Liver (tissue), 9 donors: ENCODE data around the gene SNAPIN. TPM values are rescaled to one million over a fixed set of nuclear protein-coding genes. Genes with fewer than 3 reads are reported as not detected.

Experiments used
- DNase-seq: peaks from one replicate; pipeline ENCODE4 v3.0.0-alpha.2; 2017; ENCODE audit warnings: low spot score
- H3K27ac ChIP-seq, 2 donors: one replicate each; pipeline ENCODE4 v1.7.0; 2013; ENCODE audit warnings: inconsistent platforms in 2 of 2, low read length in 2 of 2, control low read depth in 1 of 2, low read depth in 1 of 2, mild to moderate bottlenecking in 1 of 2
- H3K27me3 ChIP-seq, 4 donors: one replicate each; pipeline versions ENCODE4 v1.6.1 to v1.7.0; 2013; ENCODE audit warnings: low read length in 3 of 4, inconsistent platforms in 1 of 4, mild to moderate bottlenecking in 1 of 4, moderate library complexity in 1 of 4; ENCODE audit not compliant: control insufficient read depth in 4 of 4, insufficient read depth in 4 of 4
- H3K36me3 ChIP-seq, 4 donors: one replicate each; pipeline versions ENCODE4 v1.6.1 to v1.7.0; 2013; ENCODE audit warnings: low read length in 3 of 4, mild to moderate bottlenecking in 3 of 4, low read depth in 1 of 4, moderate library complexity in 1 of 4; ENCODE audit not compliant: control insufficient read depth in 4 of 4, insufficient read depth in 3 of 4
- H3K4me1 ChIP-seq, 4 donors: one replicate each; pipeline versions ENCODE4 v1.6.1 to v1.7.0; 2013; ENCODE audit warnings: low read length in 3 of 4, mild to moderate bottlenecking in 3 of 4, moderate library complexity in 1 of 4; ENCODE audit not compliant: control insufficient read depth in 4 of 4, insufficient read depth in 4 of 4
- H3K4me3 ChIP-seq, 3 donors: one replicate each; pipeline versions ENCODE4 v1.6.1 to v1.7.0; 2013; ENCODE audit warnings: low read length in 3 of 3, control low read depth in 1 of 3, low read depth in 1 of 3, mild to moderate bottlenecking in 1 of 3
- H3K9ac ChIP-seq, 2 donors: one replicate each; pipeline ENCODE4 v1.7.0; 2013; ENCODE audit warnings: low read length in 2 of 2, mild to moderate bottlenecking in 2 of 2, moderate library complexity in 2 of 2, control low read depth in 1 of 2, low read depth in 1 of 2
- H3K9me3 ChIP-seq, 4 donors: one replicate each; pipeline versions ENCODE4 v1.6.1 to v1.7.0; 2013; ENCODE audit warnings: low read length in 3 of 4; ENCODE audit not compliant: control insufficient read depth in 4 of 4
- ATF3 ChIP-seq: IDR thresholded peaks from 2 replicates; pipeline ENCODE4 v1.6.1; 2016; ENCODE audit warnings: antibody characterized with exemption
- EGR1 ChIP-seq, 2 donors: IDR thresholded peaks; 2 replicates each; pipeline ENCODE4 v1.6.1; 2016 to 2018; ENCODE audit warnings: antibody characterized with exemption in 2 of 2, low read depth in 2 of 2
- FOXA2 ChIP-seq: IDR thresholded peaks from 2 replicates; pipeline ENCODE4 v1.6.1; 2016; ENCODE audit warnings: antibody characterized with exemption
- GABPA ChIP-seq, 2 donors: IDR thresholded peaks in 1 of 2; conservative IDR thresholded peaks in 1 of 2; 2 replicates each; pipeline ENCODE4 v1.6.1; 2016; ENCODE audit warnings: antibody characterized with exemption in 2 of 2, mild to moderate bottlenecking in 1 of 2, moderate library complexity in 1 of 2
- HNF4G ChIP-seq: IDR thresholded peaks from 2 replicates; pipeline ENCODE4 v1.6.1; 2016; ENCODE audit warnings: antibody characterized with exemption
- JUND ChIP-seq, 2 donors: IDR thresholded peaks; 2 replicates each; pipeline ENCODE4 v1.6.1; 2016; ENCODE audit warnings: antibody characterized with exemption in 2 of 2
- NR2F2 ChIP-seq: IDR thresholded peaks from 2 replicates; pipeline ENCODE4 v1.6.1; 2016; ENCODE audit warnings: antibody characterized with exemption
- RAD21 ChIP-seq, 2 donors: IDR thresholded peaks; 2 replicates each; pipeline ENCODE4 v1.6.1; 2016; ENCODE audit warnings: antibody characterized with exemption in 2 of 2, mild to moderate bottlenecking in 2 of 2
- SP1 ChIP-seq: IDR thresholded peaks from 2 replicates; pipeline ENCODE4 v1.6.1; 2018; ENCODE audit warnings: antibody characterized with exemption, mild to moderate bottlenecking
- TAF1 ChIP-seq: conservative IDR thresholded peaks from 2 replicates; pipeline ENCODE4 v1.6.1; 2016; ENCODE audit warnings: antibody characterized with exemption, mild to moderate bottlenecking
- WGBS: extraction: QIAGEN DNeasy Blood & Tissue Kit; methylation state at CpG from one replicate; pipeline ENCODE4 v1.1.7; 2013; 5-methylcytosine and 5-hydroxymethylcytosine counted together
- polyA plus RNA-seq, 2 donors: library from polyadenylated mRNA; stranded (reverse) in 1 of 2; unstranded in 1 of 2; fragments of 200-250 nt in 1 of 2; fragments of >200 nt in 1 of 2; fragmentation: Nextera tagmentation in 1 of 2; extraction: Ambion mirVana in 1 of 2; gene quantifications; one replicate each; pipeline versions ENCODE4 v1.2.1 to v1.2.3, GENCODE V29; 2013 to 2015
- total RNA-seq, 2 donors: library from RNA; depleted of rRNA; stranded (reverse); fragments of >200 nt; gene quantifications; one replicate each; pipeline ENCODE4 v1.2.3, GENCODE V29; 2014
- TF ChIP-seq, protein P1 (sequence below): IDR thresholded peaks from 2 replicates; pipeline ENCODE4 v1.6.1; 2016; ENCODE audit warnings: antibody characterized with exemption, mild to moderate bottlenecking
- TF ChIP-seq, protein P2 (sequence below): IDR thresholded peaks from 2 replicates; pipeline ENCODE4 v1.6.1; 2016; ENCODE audit warnings: antibody characterized with exemption
- TF ChIP-seq, protein P3 (sequence below): fragments of 150-350 bp; IDR thresholded peaks from 2 replicates; pipeline ENCODE4 v1.5.1; 2017; ENCODE audit warnings: improper control_type of control experiment, low read depth, low read length; ENCODE audit not compliant: missing input control
- donor health status: healthy.
- donor health status: healthy.
- donor health status: healthy.
- donor health status: healthy.
- donor health status: healthy.

Gene SNAPIN
- total and polyA plus RNA-seq, 4 donors = 20.0 to 30.5 (median 24.2) TPM

DNA sequence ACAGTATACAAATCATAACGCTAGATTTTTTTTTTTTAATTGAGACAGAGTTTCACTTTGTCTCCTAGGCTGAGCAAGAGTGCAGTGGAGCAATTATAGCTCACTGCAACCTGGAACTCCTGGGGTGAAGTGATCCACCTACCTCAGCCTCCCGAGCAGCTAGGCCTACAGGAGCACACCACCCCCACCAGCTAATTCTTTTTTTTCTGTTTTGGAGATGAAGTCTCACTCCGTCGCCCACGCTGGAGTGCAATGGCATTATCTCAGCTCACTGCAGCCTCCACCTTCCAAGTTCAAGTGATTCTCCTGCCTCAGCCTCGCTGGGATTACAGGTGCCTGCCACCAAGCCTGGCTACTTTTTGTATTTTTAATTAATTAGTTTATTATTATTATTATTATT, 41.3 kb downstream of the SNAPIN start:
- H3K9me3 ChIP-seq = no peaks in the 10 kb centered on the region
- no peak for DNase-seq
- 93% methylated on average over 6 of the region's 6 CpGs for WGBS
- H3K4me1 ChIP-seq = no peaks in the 10 kb centered on the region
- H3K27ac ChIP-seq = no peak overlapping the region
- no peaks in the 10 kb centered on the region for H3K36me3 ChIP-seq
- no peak overlapping the region for H3K4me3 ChIP-seq
- no peaks in the 10 kb centered on the region for H3K27me3 ChIP-seq
- TF ChIP-seq GABPA (IDR thresholded peaks at IDR 0.05 in 1 of 2, conservative IDR thresholded peaks at IDR 0.05 in 1 of 2) = no peak
- no peak overlapping the region for H3K9ac ChIP-seq

GRCh38 chr1:153705484-153705883, 47.0 kb downstream of the SNAPIN start:
- Histone ChIP-seq H3K27me3 (no peaks in the 10 kb centered on the region), H3K4me1 (no peaks in the 10 kb centered on the region), H3K4me3 (no peak overlapping the region), H3K9me3 (no peaks in the 10 kb centered on the region), H3K27ac (no peak overlapping the region), H3K36me3 (no peaks in the 10 kb centered on the region), H3K9ac (no peak overlapping the region)
- DNase-seq = no peak
- WGBS = 95% methylated on average over 9 of the region's 9 CpGs
- TF ChIP-seq SP1 (no peak), HNF4G (no peak), EGR1 (IDR thresholded peaks at IDR 0.05; ENCODE audit: low read depth in 2 of 2) (no peak), FOXA2 (no peak), JUND (IDR thresholded peaks at IDR 0.05) (no peak), ATF3 (no peak), TAF1 (no peak)
- TF ChIP-seq, protein P1, sequence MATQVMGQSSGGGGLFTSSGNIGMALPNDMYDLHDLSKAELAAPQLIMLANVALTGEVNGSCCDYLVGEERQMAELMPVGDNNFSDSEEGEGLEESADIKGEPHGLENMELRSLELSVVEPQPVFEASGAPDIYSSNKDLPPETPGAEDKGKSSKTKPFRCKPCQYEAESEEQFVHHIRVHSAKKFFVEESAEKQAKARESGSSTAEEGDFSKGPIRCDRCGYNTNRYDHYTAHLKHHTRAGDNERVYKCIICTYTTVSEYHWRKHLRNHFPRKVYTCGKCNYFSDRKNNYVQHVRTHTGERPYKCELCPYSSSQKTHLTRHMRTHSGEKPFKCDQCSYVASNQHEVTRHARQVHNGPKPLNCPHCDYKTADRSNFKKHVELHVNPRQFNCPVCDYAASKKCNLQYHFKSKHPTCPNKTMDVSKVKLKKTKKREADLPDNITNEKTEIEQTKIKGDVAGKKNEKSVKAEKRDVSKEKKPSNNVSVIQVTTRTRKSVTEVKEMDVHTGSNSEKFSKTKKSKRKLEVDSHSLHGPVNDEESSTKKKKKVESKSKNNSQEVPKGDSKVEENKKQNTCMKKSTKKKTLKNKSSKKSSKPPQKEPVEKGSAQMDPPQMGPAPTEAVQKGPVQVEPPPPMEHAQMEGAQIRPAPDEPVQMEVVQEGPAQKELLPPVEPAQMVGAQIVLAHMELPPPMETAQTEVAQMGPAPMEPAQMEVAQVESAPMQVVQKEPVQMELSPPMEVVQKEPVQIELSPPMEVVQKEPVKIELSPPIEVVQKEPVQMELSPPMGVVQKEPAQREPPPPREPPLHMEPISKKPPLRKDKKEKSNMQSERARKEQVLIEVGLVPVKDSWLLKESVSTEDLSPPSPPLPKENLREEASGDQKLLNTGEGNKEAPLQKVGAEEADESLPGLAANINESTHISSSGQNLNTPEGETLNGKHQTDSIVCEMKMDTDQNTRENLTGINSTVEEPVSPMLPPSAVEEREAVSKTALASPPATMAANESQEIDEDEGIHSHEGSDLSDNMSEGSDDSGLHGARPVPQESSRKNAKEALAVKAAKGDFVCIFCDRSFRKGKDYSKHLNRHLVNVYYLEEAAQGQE = no peak
- TF ChIP-seq, protein P2, sequence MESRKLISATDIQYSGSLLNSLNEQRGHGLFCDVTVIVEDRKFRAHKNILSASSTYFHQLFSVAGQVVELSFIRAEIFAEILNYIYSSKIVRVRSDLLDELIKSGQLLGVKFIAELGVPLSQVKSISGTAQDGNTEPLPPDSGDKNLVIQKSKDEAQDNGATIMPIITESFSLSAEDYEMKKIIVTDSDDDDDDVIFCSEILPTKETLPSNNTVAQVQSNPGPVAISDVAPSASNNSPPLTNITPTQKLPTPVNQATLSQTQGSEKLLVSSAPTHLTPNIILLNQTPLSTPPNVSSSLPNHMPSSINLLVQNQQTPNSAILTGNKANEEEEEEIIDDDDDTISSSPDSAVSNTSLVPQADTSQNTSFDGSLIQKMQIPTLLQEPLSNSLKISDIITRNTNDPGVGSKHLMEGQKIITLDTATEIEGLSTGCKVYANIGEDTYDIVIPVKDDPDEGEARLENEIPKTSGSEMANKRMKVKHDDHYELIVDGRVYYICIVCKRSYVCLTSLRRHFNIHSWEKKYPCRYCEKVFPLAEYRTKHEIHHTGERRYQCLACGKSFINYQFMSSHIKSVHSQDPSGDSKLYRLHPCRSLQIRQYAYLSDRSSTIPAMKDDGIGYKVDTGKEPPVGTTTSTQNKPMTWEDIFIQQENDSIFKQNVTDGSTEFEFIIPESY = no peak

GRCh38 chr1:153711026-153711425, 52.5 kb downstream of the SNAPIN start:
- TF ChIP-seq GABPA (IDR thresholded peaks at IDR 0.05 in 1 of 2, conservative IDR thresholded peaks at IDR 0.05 in 1 of 2) (no peak), NR2F2 (no peak), HNF4G (no peak), RAD21 (IDR thresholded peaks at IDR 0.05) (no peak), TAF1 (no peak), JUND (IDR thresholded peaks at IDR 0.05) (no peak)
- TF ChIP-seq, protein P3, sequence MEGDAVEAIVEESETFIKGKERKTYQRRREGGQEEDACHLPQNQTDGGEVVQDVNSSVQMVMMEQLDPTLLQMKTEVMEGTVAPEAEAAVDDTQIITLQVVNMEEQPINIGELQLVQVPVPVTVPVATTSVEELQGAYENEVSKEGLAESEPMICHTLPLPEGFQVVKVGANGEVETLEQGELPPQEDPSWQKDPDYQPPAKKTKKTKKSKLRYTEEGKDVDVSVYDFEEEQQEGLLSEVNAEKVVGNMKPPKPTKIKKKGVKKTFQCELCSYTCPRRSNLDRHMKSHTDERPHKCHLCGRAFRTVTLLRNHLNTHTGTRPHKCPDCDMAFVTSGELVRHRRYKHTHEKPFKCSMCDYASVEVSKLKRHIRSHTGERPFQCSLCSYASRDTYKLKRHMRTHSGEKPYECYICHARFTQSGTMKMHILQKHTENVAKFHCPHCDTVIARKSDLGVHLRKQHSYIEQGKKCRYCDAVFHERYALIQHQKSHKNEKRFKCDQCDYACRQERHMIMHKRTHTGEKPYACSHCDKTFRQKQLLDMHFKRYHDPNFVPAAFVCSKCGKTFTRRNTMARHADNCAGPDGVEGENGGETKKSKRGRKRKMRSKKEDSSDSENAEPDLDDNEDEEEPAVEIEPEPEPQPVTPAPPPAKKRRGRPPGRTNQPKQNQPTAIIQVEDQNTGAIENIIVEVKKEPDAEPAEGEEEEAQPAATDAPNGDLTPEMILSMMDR = no peak
- 77% methylated on average over 7 of the region's 7 CpGs for WGBS
- no peaks in the 10 kb centered on the region for H3K9me3 ChIP-seq
- H3K4me3 ChIP-seq = no peak overlapping the region
- no peak overlapping the region for H3K9ac ChIP-seq
- H3K4me1 ChIP-seq = no peaks in the 10 kb centered on the region
- H3K27me3 ChIP-seq = no peaks in the 10 kb centered on the region
- no peaks in the 10 kb centered on the region for H3K36me3 ChIP-seq
- no peak for DNase-seq
- H3K27ac ChIP-seq = no peak overlapping the region
